Renal cortical epithelial cell (primary cell): ENCODE data around the gene DENND1A. TPM values are rescaled to one million over a fixed set of nuclear protein-coding genes. Genes with fewer than 3 reads are reported as not detected.

Experiments
- DNase-seq: peaks from one replicate; pipeline ENCODE4 v3.0.0-alpha.2; 2011; ENCODE audit warnings: low read depth
- total RNA-seq: library from RNA; depleted of rRNA; stranded (reverse); fragments of >200 nt; gene quantifications from 2 replicates; pipeline ENCODE4 v1.2.3, GENCODE V29; 2014

DENND1A gene
- total RNA-seq, 1 donor from 2014 or later: 21.5 TPM

DNA sequence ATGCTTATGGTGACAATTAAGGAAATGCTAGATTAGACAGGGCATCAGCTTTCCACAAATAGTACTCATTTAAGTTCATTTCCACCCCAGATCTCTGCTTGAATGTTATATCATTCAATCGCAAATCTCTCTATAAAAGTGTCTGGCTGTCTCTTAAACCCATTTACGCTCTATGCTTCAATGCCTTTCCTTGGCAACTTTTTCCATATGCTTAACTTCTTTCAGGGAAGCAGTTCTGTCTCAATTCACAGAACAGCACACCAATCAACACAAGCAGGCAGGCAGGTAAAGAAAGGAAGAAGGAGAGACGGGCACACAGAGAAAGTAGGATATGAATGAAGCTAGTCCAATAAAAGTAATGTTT, 243.1 kb downstream of the DENND1A start:
- peak; percentile 19 for DNase-seq

DNA sequence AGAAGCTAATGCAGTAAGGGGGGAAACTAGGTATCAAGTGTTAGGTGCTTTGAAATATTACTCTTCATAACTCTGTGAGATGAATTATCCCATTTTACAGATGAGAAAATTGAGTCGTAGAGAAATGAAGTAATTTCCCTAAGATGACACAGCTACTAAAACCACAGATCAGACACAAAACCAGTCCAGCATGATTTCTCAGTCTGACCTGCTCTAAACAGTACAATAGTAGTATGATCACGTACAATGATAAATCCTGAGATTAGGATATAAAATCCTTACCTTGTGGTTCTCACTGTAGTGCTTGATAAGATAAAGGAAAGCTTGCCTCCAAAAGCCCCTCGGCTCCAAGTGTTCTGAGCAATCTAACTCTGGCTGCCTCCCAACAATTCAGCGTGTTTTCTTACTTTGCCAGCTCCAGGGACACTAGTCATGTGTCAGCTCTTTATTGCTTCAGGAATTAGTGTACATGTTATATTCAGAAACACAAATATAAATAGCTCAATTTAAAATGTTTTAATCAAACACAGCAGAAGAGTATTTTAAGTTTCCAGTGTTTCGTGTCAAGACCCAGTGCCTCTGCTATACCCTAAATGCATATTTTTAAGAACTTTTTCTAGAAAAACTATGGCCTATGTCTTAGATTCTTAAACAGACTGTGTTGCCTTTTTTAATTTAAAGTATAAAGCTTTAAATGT, 243.6 kb downstream of the DENND1A start:
- DNase-seq: peak; percentile 65

DNA sequence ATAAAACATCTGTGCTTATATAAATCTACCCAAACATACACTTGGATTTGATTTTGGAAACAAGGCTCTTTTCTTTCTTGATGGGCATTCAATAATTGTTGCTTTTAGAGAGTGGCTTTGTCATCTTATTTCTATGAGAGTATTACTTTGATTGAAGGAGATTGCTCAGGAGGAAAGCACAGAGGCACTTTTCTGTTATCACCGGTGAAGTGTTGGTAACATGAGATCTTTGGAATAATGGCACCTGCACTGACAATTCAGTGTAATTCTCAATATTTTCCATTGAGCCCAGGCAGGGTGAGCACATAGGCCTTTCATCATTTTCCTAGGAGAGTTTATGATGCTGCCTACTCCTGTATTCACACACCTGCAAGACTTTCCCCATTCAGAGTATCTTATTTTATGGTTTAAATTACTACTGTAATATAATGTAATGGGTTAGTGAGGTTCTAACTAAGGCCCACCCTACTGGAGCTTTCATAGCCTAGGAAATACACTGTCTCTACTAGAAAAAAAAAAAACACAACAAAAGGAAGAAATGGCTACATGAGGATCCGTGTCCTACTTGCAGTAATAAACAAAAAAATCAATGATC, 244.3 kb downstream of the DENND1A start:
- DNase-seq: no peak

DNA sequence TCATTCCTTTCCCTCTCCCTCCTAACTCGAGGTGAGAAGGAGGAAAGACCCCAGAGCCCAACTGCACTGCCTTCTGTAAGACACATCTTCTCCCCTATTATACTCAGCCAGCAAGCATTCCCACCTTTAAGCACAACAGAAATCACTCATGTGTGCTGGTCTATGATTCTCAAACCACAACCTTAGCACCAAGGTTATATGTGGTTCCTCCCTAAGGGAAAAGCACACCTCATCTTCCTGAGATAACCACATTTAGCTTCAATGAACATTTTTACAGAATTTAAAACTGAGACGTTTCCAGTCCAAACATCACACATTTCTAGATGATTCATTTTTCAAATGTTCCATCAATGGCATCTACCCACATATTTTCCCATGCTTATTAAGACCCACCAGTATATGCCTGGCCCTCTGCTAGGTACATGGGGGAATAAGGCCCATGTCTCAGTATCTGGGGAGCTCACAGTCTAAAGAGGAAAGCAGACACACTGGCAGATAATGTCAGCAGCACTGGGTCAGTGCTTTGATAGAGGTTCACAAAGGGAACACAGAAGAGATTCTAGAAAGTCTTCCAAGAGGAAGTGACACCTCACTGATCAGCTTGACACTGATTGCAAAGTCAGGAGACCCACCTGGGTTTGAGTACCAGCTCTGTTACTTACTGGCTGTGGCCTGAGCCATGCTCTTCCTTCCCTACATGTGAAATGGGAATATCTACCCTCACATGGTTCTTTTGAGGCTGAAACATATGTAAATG, 245.4 kb downstream of the DENND1A start:
- DNase-seq: peak; percentile 70

DNA sequence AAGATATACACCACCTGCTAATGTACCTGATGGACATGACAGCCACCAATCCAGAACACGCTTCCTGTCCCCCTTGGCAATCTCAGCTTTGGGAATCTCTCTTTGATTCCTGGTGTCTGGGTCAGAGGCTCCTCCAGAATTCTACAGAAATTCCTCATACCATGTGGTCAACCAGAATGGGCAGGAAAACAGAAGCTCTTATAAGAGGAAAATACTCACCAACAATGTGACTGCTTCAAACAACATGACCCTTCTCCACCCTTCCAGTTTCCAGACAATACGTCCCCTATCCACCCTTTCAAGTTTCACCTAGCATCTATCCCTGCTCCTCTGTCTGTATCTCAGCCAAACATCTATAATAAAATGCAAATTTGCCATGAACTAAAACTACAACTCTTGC, 247.2 kb downstream of the DENND1A start:
- peak; percentile 16 for DNase-seq

DNA sequence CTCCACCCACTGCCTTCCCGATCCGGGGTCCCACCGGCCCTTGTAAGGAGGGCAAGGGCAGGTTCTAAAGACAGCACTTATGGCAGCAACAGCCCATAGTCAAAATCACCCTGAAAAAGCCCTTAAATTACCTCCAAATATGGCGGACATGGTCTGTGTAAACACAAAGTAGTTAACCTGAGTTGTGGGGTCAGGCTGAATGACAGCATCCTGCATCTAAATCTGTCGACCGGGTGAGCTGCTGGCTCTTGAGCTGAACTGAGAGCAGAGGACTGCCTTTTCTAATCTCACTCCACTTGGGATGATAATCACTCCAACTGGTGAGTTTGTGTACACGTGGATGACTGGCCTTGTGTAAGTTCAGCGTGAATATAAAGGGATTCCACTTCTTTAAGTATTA, 249.6 kb downstream of the DENND1A start:
- no peak for DNase-seq

DNA sequence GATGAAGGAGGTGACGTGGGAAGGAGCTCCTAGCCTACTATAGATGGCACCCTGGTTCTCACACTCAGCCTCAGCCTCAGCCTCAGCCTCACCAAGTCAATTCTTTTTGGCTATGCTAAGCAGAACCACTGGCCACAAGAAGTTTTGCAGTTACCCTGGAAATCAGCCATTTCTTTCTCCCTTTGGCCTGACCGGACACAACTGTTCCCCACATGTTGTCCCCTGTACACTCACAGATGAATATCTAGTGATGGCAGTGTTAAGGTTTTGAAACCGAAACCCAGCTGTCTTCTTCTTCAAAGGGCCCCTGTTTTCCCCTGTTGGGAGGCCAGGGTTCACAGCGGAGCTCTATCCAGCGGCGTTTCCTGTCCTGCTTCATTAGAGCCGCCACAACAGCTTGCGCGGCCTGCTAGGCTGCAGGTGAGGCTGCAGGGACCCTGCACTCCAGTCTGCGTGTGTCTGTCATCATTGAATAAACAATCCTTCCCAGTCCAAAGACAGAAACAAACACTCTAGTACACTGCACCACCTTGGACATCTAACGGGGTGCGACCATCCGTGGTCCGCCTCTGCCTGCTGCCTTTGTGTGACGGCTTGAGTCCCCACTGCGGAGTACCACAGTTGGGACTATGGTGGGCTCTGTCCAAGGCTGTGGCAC, 250.5 kb downstream of the DENND1A start:
- DNase-seq: no peak

DNA sequence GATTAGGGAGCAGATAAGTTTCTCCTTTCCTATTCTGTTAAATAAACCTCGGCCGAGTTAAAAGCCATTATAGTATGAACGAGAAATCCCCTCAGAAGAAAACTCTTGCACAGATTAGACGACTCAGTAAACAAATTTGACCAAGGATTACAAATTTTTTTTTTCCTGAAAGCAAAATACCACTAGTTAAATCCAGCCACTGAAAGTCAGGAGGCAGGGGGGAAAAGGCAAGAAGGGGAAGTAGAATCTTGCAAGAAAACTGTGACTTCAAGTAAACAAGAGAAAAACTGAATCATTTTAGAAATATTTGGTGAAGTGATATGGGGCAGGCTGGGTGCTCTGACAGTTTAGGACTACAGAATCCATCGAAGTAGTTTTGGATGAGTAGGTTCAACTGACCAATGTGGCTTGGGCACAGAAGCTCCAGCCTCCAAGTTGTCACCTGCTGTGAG, 251.0 kb downstream of the DENND1A start:
- DNase-seq: no peak

DNA sequence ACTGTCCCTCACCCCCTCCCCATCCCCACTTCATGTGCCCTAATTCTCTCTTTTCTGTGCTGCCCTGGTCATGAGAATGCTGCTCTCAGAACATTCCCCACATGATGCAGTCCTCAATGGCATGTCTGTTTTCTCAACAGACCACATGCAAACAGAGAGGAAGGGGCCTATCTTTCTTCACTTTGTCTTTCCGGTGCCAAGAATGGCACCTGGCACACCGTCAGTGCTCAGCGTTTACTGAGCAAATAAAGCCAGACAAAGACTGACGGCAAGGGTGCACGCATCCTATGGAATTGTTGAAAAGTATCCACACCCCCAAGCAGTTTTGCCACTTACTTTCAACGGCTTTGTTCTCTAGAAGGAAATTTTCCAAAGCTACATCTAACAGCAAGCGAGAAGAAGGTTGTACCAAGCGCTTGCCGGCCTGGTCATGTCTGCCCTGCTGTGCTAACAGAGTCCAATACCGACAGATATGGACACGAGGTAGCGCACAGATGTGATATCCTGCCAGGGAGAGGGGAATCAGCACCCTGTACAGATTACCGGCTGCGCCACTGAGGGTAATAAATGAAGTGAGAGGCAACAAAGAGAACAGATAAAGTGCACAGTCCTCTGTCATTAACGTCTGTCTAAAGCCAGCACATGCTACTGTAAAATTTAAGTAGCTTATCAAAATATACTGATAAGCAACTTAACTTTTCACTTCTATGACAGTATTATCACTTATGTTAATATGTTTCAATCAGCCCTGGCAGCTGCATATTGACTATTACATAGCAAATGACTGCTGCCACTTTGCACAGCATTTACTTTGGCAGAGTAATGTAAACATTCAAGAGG, 251.7 kb downstream of the DENND1A start:
- no peak for DNase-seq

DNA sequence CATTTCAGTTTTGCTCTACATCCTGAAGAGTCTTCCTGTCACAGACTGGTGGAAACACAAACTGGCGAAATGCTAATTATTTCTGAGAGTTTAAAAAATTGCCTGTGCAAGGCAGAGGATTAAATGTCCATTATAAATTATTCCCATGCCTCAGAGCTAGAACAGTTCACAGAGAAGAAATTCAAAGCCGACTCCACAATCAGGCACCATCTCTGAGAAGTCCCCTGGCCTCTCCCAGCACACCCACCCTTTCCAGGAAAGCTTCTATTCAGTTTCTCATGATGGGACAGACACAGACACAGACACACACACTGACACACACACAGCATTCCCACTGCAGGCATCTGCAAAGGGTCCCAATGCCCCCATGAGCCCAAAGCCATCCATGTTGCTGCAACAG, 253.1 kb downstream of the DENND1A start:
- DNase-seq: no peak

DNA sequence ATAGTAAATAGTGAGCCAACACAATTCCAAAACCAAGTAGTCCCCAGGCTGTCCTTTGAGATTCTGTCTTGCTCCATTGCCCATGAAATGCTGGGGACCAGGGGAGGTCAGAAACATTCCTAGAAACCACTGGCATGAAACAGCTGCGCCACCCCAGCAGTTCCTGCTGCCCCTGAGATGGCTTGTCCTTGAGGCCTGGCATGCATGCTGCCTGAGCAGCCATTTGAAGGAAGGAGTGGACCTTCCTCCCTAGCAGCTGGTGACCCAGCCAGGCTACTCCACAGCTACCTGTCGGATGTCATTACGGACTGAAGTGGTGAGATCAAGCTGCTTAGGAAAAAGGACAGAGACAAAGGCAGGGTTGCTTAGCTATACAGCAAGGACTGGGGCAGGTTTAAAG, 260.6 kb downstream of the DENND1A start:
- DNase-seq: peak; percentile 85

DNA sequence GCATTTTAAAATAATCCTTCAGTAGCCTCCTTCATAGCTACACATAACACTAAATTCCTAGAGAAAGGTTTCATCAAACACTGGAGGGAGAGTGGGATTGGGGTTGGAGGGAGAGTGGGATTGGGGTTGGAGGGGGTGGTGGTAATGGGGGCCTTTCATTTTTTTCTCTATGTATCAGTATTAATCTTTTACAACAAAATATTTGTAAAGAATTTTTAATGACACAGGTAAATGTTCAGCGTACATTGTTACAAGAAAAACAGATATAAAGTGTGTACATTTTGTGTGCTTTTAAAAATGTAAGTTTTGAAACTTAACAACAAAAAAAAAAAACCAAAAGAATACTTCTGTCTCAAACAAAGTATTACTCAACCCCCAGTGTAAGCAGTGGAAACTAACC, 266.4 kb downstream of the DENND1A start:
- DNase-seq: no peak

DNA sequence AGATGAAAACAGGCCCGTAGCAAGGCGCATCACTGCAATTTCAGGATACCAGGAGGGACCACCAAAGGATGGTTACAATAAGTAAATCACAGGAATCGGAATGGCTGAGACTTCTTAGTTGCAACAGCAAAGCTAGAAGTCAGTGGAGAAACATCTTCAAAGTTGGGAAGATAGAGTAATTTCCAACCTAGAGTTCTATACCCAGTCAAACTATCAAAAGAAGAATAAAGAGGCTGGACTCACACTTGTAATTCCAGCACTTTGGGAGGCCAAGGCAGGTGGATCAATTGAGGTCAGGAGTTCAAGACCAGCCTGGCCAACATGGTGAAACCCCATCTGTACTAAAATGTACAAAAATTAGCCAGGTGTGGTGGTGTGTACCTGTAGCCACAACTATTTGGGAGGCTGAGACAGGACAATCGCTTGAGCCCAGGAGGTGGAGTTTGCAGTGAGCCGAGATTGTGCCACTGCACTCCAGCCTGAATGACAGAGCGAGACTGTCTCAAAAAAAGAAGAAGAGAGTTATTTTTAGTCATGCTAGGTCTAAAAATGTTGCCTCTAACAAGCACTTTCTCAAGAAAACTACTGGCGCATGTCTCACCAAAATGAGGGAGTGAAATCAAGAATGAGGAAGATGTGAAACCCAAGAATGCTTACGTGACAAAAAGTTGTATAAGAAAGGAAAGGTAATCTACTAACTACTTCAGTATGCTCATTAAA, 267.7 kb downstream of the DENND1A start:
- DNase-seq: no peak

DNA sequence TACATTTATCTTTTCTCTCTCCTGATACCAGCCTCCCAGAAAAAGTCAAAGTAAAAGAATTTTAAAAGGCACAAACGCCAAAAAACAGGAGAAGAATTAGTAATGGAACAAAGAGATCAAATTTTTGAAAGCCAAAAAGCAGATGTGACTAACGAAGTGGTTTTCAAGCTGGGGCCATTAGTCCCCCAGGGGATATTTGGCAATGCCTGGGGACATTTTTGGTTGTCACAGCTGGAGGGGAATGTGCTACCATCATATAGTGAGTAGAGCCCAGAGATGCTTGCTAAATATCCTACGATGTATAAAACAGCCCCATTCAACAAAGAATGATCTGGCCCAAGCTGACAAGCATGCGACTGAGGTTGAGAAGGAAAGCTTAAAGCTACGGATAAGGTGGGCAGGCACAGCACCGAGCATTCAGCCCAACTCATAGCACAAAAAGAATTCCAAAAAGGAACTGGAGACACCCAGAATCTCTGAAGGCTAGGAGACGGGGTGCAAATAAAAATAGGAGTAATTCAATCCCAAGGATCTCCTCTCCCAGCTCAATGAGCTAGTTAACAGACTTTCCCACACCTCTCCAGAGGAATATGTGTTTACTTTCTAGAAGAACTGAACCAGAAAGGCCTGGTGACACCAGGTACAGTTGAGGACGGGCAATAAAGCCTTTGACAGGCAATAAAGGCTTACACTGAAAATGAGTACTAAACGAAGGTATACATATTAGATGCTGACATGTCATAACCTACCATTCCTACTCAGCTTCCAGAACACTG, 269.0 kb downstream of the DENND1A start:
- no peak for DNase-seq

DNA sequence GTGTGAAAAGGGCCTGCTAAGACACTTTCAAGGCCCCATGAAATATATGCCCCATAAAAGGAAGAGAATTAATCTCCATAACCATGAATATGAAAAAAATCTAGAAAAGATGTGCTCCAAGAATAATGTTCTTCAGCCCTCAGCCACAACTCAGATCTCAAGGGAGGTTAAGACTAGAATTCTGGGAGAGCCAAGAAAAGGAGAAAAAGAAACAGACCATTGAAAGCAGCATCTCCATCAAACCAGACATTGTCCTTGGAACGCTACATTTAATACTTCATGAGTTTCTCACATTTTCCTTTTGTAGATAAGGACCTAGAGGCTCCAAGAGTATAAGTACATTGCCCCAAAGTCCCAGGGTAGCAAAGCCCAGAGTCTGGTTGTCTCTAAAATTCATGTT, 270.6 kb downstream of the DENND1A start:
- DNase-seq: no peak

DNA sequence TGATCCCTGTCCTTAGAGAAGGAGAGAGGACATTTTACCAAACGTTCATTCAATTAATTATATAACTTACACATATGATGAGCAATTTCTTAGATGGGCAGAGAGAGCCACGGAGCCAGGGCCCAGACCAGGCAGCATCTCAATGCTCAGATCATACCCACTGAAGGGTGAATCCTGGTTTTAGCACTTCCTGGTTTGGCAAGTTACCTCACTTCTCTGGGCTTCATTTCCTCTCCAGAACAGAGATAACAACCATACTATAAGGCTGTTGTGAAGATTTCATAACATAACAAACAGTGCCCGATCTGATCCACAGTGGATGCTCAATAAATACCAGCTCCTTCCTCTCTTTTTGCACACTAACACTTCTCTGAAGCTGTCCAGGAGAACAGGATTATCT, 271.1 kb downstream of the DENND1A start:
- peak; percentile 22 for DNase-seq

DNA sequence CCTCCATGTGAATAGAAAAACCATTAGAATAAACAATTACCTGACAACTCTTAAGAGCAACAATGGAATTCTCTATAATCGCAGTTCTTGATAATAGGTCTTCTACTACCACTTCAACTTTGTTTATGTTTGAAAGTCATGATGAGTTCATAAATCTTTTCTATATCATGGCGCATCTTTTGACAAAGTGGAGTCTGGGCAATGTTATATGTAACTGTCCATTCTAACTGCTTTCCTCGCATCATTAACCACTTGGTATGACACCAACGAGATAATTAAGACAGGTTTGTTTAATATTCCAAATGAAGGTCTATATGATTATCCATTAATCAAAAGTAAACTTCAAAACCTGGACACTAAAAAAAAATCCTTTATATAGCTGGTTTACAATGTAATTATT, 272.0 kb downstream of the DENND1A start:
- no peak for DNase-seq

DNA sequence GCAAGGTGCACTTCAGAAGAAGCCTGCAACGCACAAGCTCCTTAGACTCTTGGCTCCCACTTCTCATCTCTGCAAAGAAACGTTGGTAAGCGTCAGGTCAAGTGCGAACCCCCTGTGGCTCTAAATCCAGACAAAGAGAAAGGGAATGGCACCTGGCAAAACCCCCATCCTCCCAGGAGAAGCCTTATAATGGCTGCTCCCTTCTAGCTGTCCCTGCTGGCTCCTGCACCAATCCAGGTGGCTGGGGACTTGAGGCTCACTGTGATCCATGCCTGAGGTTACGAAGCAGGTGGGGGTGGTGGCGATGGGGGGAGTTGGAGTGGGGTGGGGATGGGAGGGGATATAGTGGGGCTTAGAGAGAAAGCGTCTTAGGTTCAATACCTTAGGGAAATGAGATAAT, 272.8 kb downstream of the DENND1A start:
- no peak for DNase-seq

DNA sequence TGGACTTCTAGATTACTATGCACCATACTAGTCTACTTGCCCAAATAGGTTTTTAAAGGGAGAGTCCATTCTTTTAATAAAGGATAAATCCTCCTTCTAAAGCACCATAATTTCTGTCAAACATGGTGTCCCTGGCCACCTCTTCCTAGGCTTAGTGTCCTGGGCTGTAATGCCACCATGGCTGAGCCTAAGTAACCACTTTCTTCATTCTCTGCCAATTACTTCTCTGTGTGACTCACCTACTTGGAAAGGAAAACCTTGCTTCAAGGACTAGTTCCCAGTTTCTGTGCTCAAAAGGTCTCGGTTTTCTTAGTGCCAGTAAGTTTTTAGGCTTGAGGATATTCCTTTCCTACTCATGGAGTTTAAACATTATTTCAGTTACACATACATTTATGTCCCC, 273.4 kb downstream of the DENND1A start:
- peak; percentile 69 for DNase-seq
